ENCODE results near the gene STARD9.

Gene STARD9

DNA sequence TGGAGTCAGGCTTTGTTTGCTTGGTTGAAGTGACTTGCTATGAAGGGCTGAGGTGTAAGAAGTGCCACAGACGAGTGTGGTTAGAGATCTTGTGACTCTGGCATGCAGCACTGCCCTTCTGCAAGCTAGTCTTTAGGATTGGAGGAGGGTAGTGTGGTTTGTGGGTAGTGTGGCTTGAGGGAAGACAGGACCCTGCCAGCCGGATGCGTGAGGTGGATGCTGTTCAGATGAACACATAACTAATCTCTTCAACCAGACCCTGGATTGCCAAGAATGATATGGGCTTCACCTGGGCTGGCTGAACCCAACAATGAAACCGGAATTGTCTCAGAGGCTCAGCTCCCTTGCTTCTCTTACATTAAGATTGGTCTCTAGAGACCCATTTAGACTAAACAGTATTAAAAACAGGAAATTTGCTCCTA, 32.7 kb downstream of the STARD9 start:
- no peak overlapping the region for H3K9ac ChIP-seq (ENCODE audit: low read length)
- 0 out of 2 replicates have a peak, but pooled peaks cover 4% of the 10 kb centered on the region for H3K4me1 ChIP-seq (ENCODE audit: control insufficient read depth, insufficient read depth, low read length)
- 0 out of 2 replicates have a peak, but pooled peaks cover 3% of the 10 kb centered on the region for H3K9me3 ChIP-seq (ENCODE audit: control insufficient read depth, insufficient read depth, low read depth, low read length)
- H3K36me3 ChIP-seq (ENCODE audit: control insufficient read depth, insufficient read depth, low read length): no peaks in the 10 kb centered on the region
- no peak overlapping the region for H3K4me3 ChIP-seq (ENCODE audit: low read depth, low read length)
- no peaks in the 10 kb centered on the region for H3K27me3 ChIP-seq (ENCODE audit: control insufficient read depth, insufficient read depth, low read length)
- H3K27ac ChIP-seq (ENCODE audit: low read depth, low read length): no peak overlapping the region

DNA sequence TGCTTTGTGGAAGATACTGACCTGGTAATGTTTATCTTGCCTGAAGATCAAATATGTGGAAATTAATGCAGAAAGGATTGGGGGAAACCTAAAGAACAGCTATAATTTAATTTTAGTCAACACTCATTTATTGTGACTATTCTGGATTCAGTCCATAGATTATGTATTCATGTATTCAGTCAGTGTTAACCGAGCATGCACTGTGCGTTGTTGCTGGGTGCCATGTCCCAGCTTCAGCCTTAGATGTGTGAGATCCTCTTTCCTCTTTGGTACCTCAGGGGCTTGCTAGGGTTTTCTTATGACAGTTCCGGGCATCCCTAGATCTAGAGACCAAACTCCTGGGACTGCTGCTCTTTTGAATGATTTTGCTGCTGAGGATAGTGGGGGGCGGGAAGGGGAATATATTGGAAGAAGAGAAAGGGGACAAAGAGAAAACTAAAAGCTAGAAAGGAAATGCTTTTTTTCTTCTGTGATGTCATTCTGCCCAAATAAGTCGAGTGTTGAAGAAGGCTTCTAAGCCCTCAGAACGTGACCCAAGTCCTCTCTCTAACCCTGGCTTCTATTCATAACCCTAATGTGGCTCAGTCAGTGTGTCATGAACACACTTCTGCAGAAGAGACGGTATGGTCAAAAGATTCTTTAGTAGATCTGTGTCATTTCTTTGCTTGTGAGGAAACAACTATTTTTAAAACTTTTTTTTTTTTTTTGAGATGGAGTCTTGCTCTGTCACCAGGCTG, 33.5 kb downstream of the STARD9 start:
- H3K36me3 ChIP-seq (ENCODE audit: control insufficient read depth, insufficient read depth, low read length): no peaks in the 10 kb centered on the region
- H3K9ac ChIP-seq (ENCODE audit: low read length): no peak overlapping the region
- no peaks in the 10 kb centered on the region for H3K27me3 ChIP-seq (ENCODE audit: control insufficient read depth, insufficient read depth, low read length)
- no peaks in the 10 kb centered on the region for H3K9me3 ChIP-seq (ENCODE audit: control insufficient read depth, insufficient read depth, low read depth, low read length)
- no peak overlapping the region for H3K4me3 ChIP-seq (ENCODE audit: low read depth, low read length)
- no peak overlapping the region for H3K27ac ChIP-seq (ENCODE audit: low read depth, low read length)
- H3K4me1 ChIP-seq (ENCODE audit: control insufficient read depth, insufficient read depth, low read length): 0 out of 2 replicates have a peak, but pooled peaks cover 4% of the 10 kb centered on the region

DNA sequence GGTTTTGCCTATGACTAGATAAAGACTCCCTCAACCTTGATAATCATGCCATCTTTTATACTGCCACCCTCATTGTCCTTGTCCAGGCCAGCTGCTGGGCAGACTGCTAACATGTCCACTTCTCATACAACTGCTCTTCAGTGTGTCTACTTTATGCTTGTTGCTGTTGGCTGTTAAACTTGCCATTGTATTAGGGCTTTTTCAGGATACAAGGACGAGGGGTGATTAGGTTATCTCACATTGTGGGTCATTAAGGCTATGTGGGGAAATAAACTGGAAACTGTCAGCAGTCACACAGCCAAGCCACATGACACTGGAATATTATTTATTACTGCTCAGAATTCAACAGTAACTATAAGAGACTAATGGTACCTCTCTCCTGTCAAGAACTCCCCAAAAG, 36.1 kb downstream of the STARD9 start:
- Histone ChIP-seq H3K36me3 (ENCODE audit: control insufficient read depth, insufficient read depth, low read length) (no peaks in the 10 kb centered on the region), H3K9ac (ENCODE audit: low read length) (no peak overlapping the region), H3K9me3 (ENCODE audit: control insufficient read depth, insufficient read depth, low read depth, low read length) (no peaks in the 10 kb centered on the region), H3K4me1 (ENCODE audit: control insufficient read depth, insufficient read depth, low read length) (0 out of 2 replicates have a peak, but pooled peaks cover 4% of the 10 kb centered on the region), H3K27ac (ENCODE audit: low read depth, low read length) (no peak overlapping the region), H3K4me3 (ENCODE audit: low read depth, low read length) (no peak overlapping the region), H3K27me3 (ENCODE audit: control insufficient read depth, insufficient read depth, low read length) (no peaks in the 10 kb centered on the region)

DNA sequence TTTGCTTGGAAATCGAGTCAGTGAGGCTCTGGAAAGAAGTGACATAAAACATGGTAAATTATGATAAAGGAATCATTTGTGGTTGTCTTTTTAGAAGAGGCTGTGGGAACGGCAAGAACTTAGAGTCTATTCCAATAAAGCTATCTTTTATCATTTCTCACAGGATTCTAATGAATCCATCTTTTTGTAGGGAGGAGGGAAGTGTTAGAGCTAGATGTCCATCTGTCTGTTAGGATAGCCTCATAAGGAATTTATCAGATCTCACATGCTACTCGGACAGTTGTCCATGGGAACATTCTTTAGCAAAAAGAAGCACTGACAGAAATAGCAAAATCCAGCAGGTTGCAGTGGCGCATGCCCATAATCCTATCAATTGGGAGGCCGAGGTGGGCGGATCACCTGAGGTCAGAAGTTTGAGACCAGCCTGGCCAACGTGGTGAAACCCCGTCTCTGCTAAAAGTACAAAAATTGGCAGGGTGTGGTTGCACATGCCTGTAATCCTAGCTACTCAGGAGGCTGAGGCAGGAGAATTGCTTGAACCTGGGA, 37.0 kb downstream of the STARD9 start:
- Histone ChIP-seq H3K4me1 (ENCODE audit: control insufficient read depth, insufficient read depth, low read length) (0 out of 2 replicates have a peak, but pooled peaks cover 4% of the 10 kb centered on the region), H3K4me3 (ENCODE audit: low read depth, low read length) (no peak overlapping the region), H3K36me3 (ENCODE audit: control insufficient read depth, insufficient read depth, low read length) (no peaks in the 10 kb centered on the region), H3K9ac (ENCODE audit: low read length) (no peak overlapping the region), H3K27ac (ENCODE audit: low read depth, low read length) (no peak overlapping the region), H3K9me3 (ENCODE audit: control insufficient read depth, insufficient read depth, low read depth, low read length) (no peaks in the 10 kb centered on the region), H3K27me3 (ENCODE audit: control insufficient read depth, insufficient read depth, low read length) (no peaks in the 10 kb centered on the region)

DNA sequence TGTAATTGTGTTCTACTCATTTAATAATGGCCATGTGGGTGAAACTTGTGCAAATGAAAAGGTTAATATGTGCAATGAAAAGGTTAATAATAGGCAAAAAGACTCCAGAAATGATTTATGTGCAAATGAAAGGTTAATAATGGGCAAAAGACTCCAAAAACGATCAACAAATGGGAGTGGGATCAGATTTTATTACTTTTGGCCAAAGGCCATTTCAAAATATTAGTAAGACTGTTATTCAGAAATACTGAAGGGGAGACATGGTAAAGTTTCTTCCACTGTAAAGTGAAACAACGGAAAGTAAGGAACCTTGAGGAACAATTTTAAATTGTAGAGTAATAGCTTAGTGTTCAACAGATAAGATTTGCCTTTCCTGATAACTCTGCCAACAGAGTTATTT, 40.7 kb downstream of the STARD9 start:
- no peak overlapping the region for H3K27ac ChIP-seq (ENCODE audit: low read depth, low read length)
- no peak overlapping the region for H3K4me3 ChIP-seq (ENCODE audit: low read depth, low read length)
- H3K4me1 ChIP-seq (ENCODE audit: control insufficient read depth, insufficient read depth, low read length): peaks cover 15% of the 10 kb centered on the region
- H3K9ac ChIP-seq (ENCODE audit: low read length): no peak overlapping the region
- no peaks in the 10 kb centered on the region for H3K36me3 ChIP-seq (ENCODE audit: control insufficient read depth, insufficient read depth, low read length)
- no peaks in the 10 kb centered on the region for H3K27me3 ChIP-seq (ENCODE audit: control insufficient read depth, insufficient read depth, low read length)
- no peaks in the 10 kb centered on the region for H3K9me3 ChIP-seq (ENCODE audit: control insufficient read depth, insufficient read depth, low read depth, low read length)

DNA sequence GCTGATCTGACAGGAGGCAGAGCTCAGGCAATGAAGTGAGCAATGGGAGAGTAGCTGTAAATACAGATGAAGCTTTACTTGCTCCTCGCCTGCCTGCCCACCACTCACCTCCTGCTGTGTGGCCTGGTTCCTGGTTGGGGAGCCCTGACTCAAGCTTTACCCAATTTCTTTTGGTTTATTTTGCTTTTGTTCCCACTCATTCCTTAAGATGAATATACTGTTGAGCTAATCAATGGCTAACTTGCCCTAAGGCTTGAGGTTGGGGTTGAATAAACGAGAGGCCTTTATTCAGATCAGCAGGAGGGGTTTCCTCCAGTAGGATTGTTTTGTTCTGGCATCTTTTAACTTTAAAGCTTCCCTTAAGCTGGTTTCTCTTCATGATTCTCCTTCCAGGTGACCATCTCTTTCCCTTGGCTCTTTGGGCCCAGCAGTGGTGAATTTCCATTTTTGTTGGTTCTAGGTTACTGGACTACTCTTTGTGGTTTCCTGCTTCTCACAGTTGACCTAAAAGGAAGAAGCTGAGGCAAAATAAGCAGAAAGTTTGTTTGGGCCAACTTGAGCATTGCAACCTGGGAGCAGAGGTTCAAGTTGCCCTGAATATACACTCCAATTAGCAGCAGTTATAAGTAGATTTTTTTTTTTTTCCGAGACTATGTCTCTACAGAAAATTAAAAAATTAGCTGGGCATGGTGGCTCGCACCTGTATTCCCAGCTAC, 44.4 kb downstream of the STARD9 start:
- Histone ChIP-seq H3K9ac (ENCODE audit: low read length) (peak overlapping the region; percentile 35), H3K36me3 (ENCODE audit: control insufficient read depth, insufficient read depth, low read length) (no peaks in the 10 kb centered on the region), H3K27me3 (ENCODE audit: control insufficient read depth, insufficient read depth, low read length) (no peaks in the 10 kb centered on the region), H3K4me1 (ENCODE audit: control insufficient read depth, insufficient read depth, low read length) (peaks cover 23% of the 10 kb centered on the region), H3K27ac (ENCODE audit: low read depth, low read length) (peak overlapping the region; percentile 60), H3K9me3 (ENCODE audit: control insufficient read depth, insufficient read depth, low read depth, low read length) (no peaks in the 10 kb centered on the region), H3K4me3 (ENCODE audit: low read depth, low read length) (peak overlapping the region; percentile 43)

DNA sequence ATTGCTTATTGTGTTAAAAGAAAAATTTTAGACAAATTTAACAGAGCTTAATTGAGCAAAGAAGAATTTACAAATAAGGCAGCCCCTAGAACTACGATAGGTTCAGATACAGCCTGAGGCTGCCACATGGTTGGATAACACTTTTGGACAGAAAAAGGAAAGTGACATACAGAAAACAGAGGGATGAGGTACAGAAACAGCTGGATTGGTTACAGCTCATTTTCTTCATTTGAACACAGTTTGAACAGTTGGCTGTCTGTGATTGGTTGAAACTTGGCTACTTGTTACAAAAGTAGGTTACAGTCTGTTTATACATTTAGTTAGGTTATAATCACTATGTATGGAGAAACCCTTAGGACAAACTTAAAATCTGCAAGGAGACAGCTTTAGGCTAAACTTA, 46.0 kb downstream of the STARD9 start:
- Histone ChIP-seq H3K4me1 (ENCODE audit: control insufficient read depth, insufficient read depth, low read length) (peaks cover 23% of the 10 kb centered on the region), H3K9ac (ENCODE audit: low read length) (no peak overlapping the region), H3K27me3 (ENCODE audit: control insufficient read depth, insufficient read depth, low read length) (no peaks in the 10 kb centered on the region), H3K4me3 (ENCODE audit: low read depth, low read length) (no peak overlapping the region), H3K9me3 (ENCODE audit: control insufficient read depth, insufficient read depth, low read depth, low read length) (no peaks in the 10 kb centered on the region), H3K27ac (ENCODE audit: low read depth, low read length) (no peak overlapping the region), H3K36me3 (ENCODE audit: control insufficient read depth, insufficient read depth, low read length) (no peaks in the 10 kb centered on the region)

DNA sequence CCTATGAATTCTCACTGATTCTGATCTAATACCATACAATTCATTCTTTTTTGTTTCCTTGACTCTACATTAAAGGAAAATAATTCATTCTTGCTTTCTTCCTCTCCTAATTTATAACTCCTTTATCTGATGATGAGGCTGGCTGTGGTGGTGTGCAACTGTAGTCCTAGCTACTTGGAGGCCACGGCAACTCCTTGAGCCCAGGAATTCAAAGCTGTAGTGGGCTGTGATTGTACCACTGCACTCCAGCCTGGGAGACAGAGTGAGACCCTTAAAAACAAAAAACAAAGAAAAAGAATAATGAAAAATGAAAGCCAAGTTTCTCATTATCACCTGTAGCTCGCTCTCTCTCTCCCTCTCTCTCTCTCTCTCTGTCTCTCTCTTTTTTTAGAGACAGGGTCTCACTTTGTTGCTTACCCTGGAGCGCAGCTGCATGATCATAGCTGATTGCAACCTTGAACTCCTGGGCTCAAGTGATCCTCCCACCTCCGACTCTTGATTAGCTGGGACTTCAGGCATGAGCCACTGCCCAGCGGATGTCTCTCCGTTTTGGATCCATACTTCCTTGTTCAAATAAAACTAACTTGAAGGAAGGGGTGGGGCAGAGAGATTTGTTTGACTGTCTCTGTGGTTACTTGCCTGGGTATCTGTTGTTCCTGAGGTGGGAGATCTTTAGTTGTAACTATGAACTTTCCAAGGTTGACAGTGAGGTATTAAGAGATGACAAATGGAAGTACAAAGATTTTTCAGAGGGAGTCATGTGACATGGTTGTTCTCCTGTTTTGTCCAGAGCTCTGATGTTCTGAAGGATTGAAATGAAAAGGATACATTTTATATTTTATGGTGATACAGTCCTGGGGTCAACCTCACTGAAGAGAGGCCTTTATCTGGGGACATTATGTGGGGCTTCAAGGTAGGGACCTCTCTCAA, 46.9 kb downstream of the STARD9 start:
- Histone ChIP-seq H3K27me3 (ENCODE audit: control insufficient read depth, insufficient read depth, low read length) (no peaks in the 10 kb centered on the region), H3K27ac (ENCODE audit: low read depth, low read length) (no peak overlapping the region), H3K4me3 (ENCODE audit: low read depth, low read length) (no peak overlapping the region), H3K36me3 (ENCODE audit: control insufficient read depth, insufficient read depth, low read length) (no peaks in the 10 kb centered on the region), H3K9ac (ENCODE audit: low read length) (no peak overlapping the region), H3K4me1 (ENCODE audit: control insufficient read depth, insufficient read depth, low read length) (peaks cover 23% of the 10 kb centered on the region), H3K9me3 (ENCODE audit: control insufficient read depth, insufficient read depth, low read depth, low read length) (no peaks in the 10 kb centered on the region)

DNA sequence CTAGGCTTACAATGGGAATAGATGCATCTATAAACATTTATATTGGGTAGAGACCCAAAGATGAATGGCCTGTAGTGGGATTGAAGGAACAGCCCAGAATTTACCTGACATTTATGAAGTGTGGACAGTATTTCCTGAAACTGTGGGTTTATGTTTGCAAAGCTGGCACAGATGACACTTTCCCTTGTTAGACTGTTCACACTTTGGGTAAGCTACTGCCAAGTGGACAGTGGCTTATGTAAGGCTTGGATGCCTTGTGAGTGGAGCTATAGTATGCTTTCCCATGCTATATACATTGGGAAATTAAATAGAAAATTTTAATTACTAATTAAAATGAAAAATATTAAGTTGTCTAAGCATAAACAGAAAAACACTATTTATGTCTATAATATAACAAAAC, 48.5 kb downstream of the STARD9 start:
- no peaks in the 10 kb centered on the region for H3K27me3 ChIP-seq (ENCODE audit: control insufficient read depth, insufficient read depth, low read length)
- H3K4me3 ChIP-seq (ENCODE audit: low read depth, low read length): no peak overlapping the region
- peaks cover under 1% of the 10 kb centered on the region; the same call in 1 of the 2 replicates for H3K9me3 ChIP-seq (ENCODE audit: control insufficient read depth, insufficient read depth, low read depth, low read length)

DNA sequence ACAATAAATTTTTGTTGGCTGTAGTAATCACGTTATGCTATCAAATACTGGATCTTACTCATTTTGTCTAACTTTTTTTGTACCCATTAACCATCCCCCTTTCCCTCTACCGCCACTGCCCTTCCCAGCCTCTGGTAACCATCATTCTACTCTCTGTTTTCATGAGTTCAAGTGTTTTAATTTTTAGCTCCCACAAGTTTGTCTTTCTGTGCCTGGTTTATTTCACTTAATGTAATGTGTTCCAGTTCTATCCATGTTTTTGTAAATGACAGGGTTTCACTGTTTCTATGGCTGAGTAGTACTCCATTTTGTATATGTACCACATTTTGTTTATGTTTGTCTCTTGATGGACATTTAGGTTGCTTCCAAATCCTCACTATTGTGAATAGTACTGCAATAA, 52.1 kb downstream of the STARD9 start:
- H3K9ac ChIP-seq (ENCODE audit: low read length): no peak overlapping the region
- H3K27ac ChIP-seq (ENCODE audit: low read depth, low read length): no peak overlapping the region
- H3K4me1 ChIP-seq (ENCODE audit: control insufficient read depth, insufficient read depth, low read length): 0 out of 2 replicates have a peak, but pooled peaks cover under 1% of the 10 kb centered on the region
- peaks cover 2% of the 10 kb centered on the region; the same call in 1 of the 2 replicates for H3K9me3 ChIP-seq (ENCODE audit: control insufficient read depth, insufficient read depth, low read depth, low read length)
- no peaks in the 10 kb centered on the region for H3K36me3 ChIP-seq (ENCODE audit: control insufficient read depth, insufficient read depth, low read length)
- H3K27me3 ChIP-seq (ENCODE audit: control insufficient read depth, insufficient read depth, low read length): no peaks in the 10 kb centered on the region
- no peak overlapping the region for H3K4me3 ChIP-seq (ENCODE audit: low read depth, low read length)

More for the DNA sequence above, 48.5 kb downstream of the STARD9 start:
- Histone ChIP-seq H3K9ac (ENCODE audit: low read length) (no peak overlapping the region), H3K27ac (ENCODE audit: low read depth, low read length) (no peak overlapping the region), H3K36me3 (ENCODE audit: control insufficient read depth, insufficient read depth, low read length) (no peaks in the 10 kb centered on the region), H3K4me1 (ENCODE audit: control insufficient read depth, insufficient read depth, low read length) (peaks cover 23% of the 10 kb centered on the region)
